HepG2 (cell line): ENCODE results near the gene RNF182. TPM values are rescaled to one million over a fixed set of nuclear protein-coding genes. Genes with fewer than 3 reads are reported as not detected.
A peak's percentile ranks its signal among the peaks of the same experiment; 100 is the strongest.

Source experiments
- ATAC-seq: fragments of 200-7000 bp; cut with Tn5 transposase; 3 replicates; pipeline ENCODE4 v1.9.1; 2020; ENCODE audit warnings: mild to moderate bottlenecking, moderate library complexity
- BruUV-seq: library from RNA; stranded (reverse); fragments of 400-500 nt; replicated peaks from 2 replicates; lab custom pipeline; 2021; lab: Mats Ljungman, UMichigan
- CTCF ChIA-PET: fragments of 300-600 bp; formaldehyde crosslinking; extraction: SDS; loops from one replicate; lab custom pipeline; 2021; ENCODE audit warnings: low total read pairs, inconsistent platforms, low intra/inter-chr PET ratio; lab: Yijun Ruan, JAX
- POLR2A ChIA-PET: fragments of 350-600 bp; sonication (Branson Sonifier 250); formaldehyde crosslinking; loops from one replicate; lab custom pipeline; 2020; ENCODE audit warnings: antibody characterized with exemption, inconsistent platforms; lab: Yijun Ruan, JAX
- DNase-seq: peaks from one replicate; pipeline ENCODE4 v3.0.0-alpha.2; 2015; ENCODE audit warnings: low spot score
- FAIRE-seq: peaks from 3 replicates; lab custom pipeline; 2011; peaks lifted over from hg19 to GRCh38; lab: Jason Lieb, UNC
- H2AFZ ChIP-seq: one replicate; pipeline ENCODE4 v1.6.1; 2011; ENCODE audit warnings: low read length, inconsistent platforms
- H3K27ac ChIP-seq: fragments of 300-600 bp; 3 replicates; pipeline ENCODE4 v1.8.0; 2011; ENCODE audit warnings: mixed run types, mild to moderate bottlenecking, mixed read lengths, low read length, inconsistent platforms; ENCODE audit not compliant: insufficient read depth; ENCODE audit errors: extremely low read length
- H3K27me3 ChIP-seq, 2 experiments: fragments of 200-600 bp in 1 of 2; 2 replicates in 1 of 2; 3 replicates in 1 of 2; pipeline versions ENCODE4 v1.6.0 to v1.8.0; 2011; ENCODE audit warnings: low read length in 2 of 2, mild to moderate bottlenecking in 2 of 2, moderate library complexity in 2 of 2, inconsistent platforms in 1 of 2; ENCODE audit not compliant: insufficient read depth in 2 of 2, control insufficient read depth in 1 of 2
- H3K36me3 ChIP-seq, 2 experiments: fragments of 200-600 bp in 1 of 2; replicated peaks in 1 of 2; 2 replicates in 1 of 2; 3 replicates in 1 of 2; pipeline versions ENCODE4 v1.5.1 to v1.8.0; 2011; ENCODE audit warnings: low read length in 2 of 2, inconsistent platforms in 1 of 2; ENCODE audit not compliant: insufficient read depth in 2 of 2, control insufficient read depth in 1 of 2
- H3K4me1 ChIP-seq: 2 replicates; pipeline ENCODE4 v1.5.1; 2012; ENCODE audit warnings: low read length, inconsistent platforms; ENCODE audit not compliant: insufficient read depth
- H3K4me2 ChIP-seq: 2 replicates; pipeline ENCODE4 v1.6.0; 2011; ENCODE audit warnings: low read depth, low read length, inconsistent platforms
- H3K4me3 ChIP-seq, 3 experiments: fragments of 200-600 bp in 1 of 3; sonication (generic), shearing (Covaris generic) in 1 of 3; replicated peaks in 1 of 3; 2 replicates each; pipeline ENCODE4 v1.5.1; 2011 to 2016; ENCODE audit warnings: low read length in 3 of 3, inconsistent platforms in 2 of 3, low read depth in 2 of 3, mild to moderate bottlenecking in 2 of 3, control low read depth in 1 of 3, mixed read lengths in 1 of 3; ENCODE audit not compliant: insufficient read depth in 1 of 3
- H3K79me2 ChIP-seq: one replicate; pipeline ENCODE4 v1.6.1; 2011; ENCODE audit warnings: low read length, inconsistent platforms; ENCODE audit not compliant: insufficient read depth
- H3K9ac ChIP-seq: 2 replicates; pipeline ENCODE4 v1.6.0; 2011; ENCODE audit warnings: mild to moderate bottlenecking, low read depth, low read length, inconsistent platforms; ENCODE audit not compliant: insufficient read depth
- H3K9me3 ChIP-seq: 2 replicates; pipeline ENCODE4 v1.5.1; 2012; ENCODE audit warnings: mild to moderate bottlenecking, low read length
- H4K20me1 ChIP-seq: 2 replicates; pipeline ENCODE4 v1.6.0; 2011; ENCODE audit warnings: inconsistent platforms, mild to moderate bottlenecking, low read length, moderate library complexity; ENCODE audit not compliant: insufficient read depth
- FLYWCH1 ChIP-seq: sonication (generic); formaldehyde crosslinking; IDR thresholded peaks from 2 replicates; pipeline ENCODE4 v1.8.1; 2023; ENCODE audit warnings: mild to moderate bottlenecking, missing genetic modification reagents
- KLF6 ChIP-seq: IDR thresholded peaks from 2 replicates; pipeline ENCODE4 v1.8.0; 2016; ENCODE audit warnings: missing biosample characterization, missing genetic modification reagents
- NR2C2 ChIP-seq: sonication (generic); formaldehyde crosslinking; IDR thresholded peaks from 2 replicates; pipeline ENCODE4 v1.4.0; 2020; ENCODE audit warnings: missing genetic modification reagents, mild to moderate bottlenecking, moderate library complexity, borderline replicate concordance
- SCMH1 ChIP-seq: sonication (generic); formaldehyde crosslinking; IDR thresholded peaks from 2 replicates; pipeline ENCODE4 v1.9.0; 2021; ENCODE audit warnings: missing genetic modification reagents, mild to moderate bottlenecking, borderline replicate concordance
- TBX3 ChIP-seq: fragments of 450-650 bp; IDR thresholded peaks from 2 replicates; pipeline ENCODE4 v1.6.1; 2017; ENCODE audit warnings: antibody characterized with exemption, mild to moderate bottlenecking, inconsistent platforms, borderline replicate concordance
- ZNF598 ChIP-seq: sonication (generic); formaldehyde crosslinking; IDR thresholded peaks from 2 replicates; pipeline ENCODE4 v1.5.1; 2020; ENCODE audit warnings: mild to moderate bottlenecking, missing genetic modification reagents, borderline replicate concordance
- WGBS: methylation state at CpG from one replicate; pipeline ENCODE4 v1.1.6; 2017; ENCODE audit warnings: low lambda C conversion rate; 5-methylcytosine and 5-hydroxymethylcytosine counted together
- in situ Hi-C: cut with HindIII; loops from 2 replicates; pipeline ENCODE4 v1.10.0; 2017; ENCODE audit warnings: low pct_unique_long_range_greater_than_20kb; ENCODE audit not compliant: extremely low pct_ligation_motif_present
- intact Hi-C: fragments of 100-400 bp; cut with micrococcal nuclease; formaldehyde crosslinking; loops from one replicate; pipeline ENCODE4 v1.10.0; 2022; ENCODE audit not compliant: unreplicated experiment
- polyA plus RNA-seq, 8 experiments: library from polyadenylated mRNA; depleted of rRNA in 3 of 8; stranded (reverse) in 7 of 8; unstranded in 1 of 8; fragments of >200 nt; fragmentation: Illumina TruSeq in 4 of 8; extraction: Trizol in 4 of 8; gene quantifications; 2 replicates each; pipeline versions ENCODE4 v1.2.1 to v1.2.3, GENCODE V29; 2011 to 2016; ENCODE audit warnings: low read depth in 4 of 8, missing spikeins in 1 of 8, mixed read lengths in 1 of 8; ENCODE audit not compliant: insufficient read depth in 1 of 8
- total RNA-seq, 5 experiments: library from RNA; depleted of rRNA; stranded (reverse); fragments of >200 nt; fragmentation: Illumina TruSeq; extraction: Trizol; gene quantifications; 2 replicates each; pipeline ENCODE4 v1.2.3, GENCODE V29; 2016; ENCODE audit warnings: low read depth in 1 of 5
- TF ChIP-seq, protein P1 (sequence below): sonication (generic); formaldehyde crosslinking; conservative IDR thresholded peaks from 2 replicates; pipeline ENCODE4 v1.4.0; 2020; ENCODE audit warnings: mild to moderate bottlenecking, missing genetic modification reagents, moderate library complexity
- TF ChIP-seq, protein P2 (sequence below): sonication (generic); formaldehyde crosslinking; conservative IDR thresholded peaks from 2 replicates; pipeline ENCODE4 v1.5.0; 2020; ENCODE audit warnings: missing genetic modification reagents

The RNF182 gene
- total and polyA plus RNA-seq, 2 of the 13 experiments (the other 11 are each of a cell fraction or from before 2014, with no cell fraction given) = not detected

GRCh38 chr6:13915561-13916229 lies 9.1 kb upstream of the RNF182 start:
- BruUV-seq = no TSS peak
- DNase-seq = no peak
- Histone ChIP-seq H3K27me3 (peaks cover 1 to 3% of the 10 kb centered on the region in 2 experiments; a peak in 1 of 5 replicates), H3K36me3 (no peaks in the 10 kb centered on the region), H3K4me2 (no peak overlapping the region), H3K4me1 (no peaks in the 10 kb centered on the region), H3K79me2 (no peaks in the 10 kb centered on the region), H4K20me1 (no peaks in the 10 kb centered on the region), H3K27ac (no peak overlapping the region), H3K9ac (no peak overlapping the region), H3K4me3 (no peak overlapping the region), H3K9me3 (no peaks in the 10 kb centered on the region), H2AFZ (no peak overlapping the region)
- 60% methylated on average over 3 of the region's 3 CpGs for WGBS
- POLR2A ChIA-PET = no interaction called here
- peak; percentile 81 for ATAC-seq
- CTCF ChIA-PET = no interaction called here
- intact Hi-C loops = no loop called here
- no peak for FAIRE-seq
- in situ Hi-C loops = no loop called here
- TF ChIP-seq SCMH1 (CRISPR knock-in tag) = no peak
- no peak for TF ChIP-seq KLF6

GRCh38 chr6:13916230-13916944 lies 8.4 kb upstream of the RNF182 start:
- H3K4me3 ChIP-seq = no peak overlapping the region
- ATAC-seq (no peak), FAIRE-seq (no peak), DNase-seq (no peak)
- H3K4me1 ChIP-seq = no peaks in the 10 kb centered on the region
- no peak overlapping the region for H3K4me2 ChIP-seq
- H3K27ac ChIP-seq = no peak overlapping the region
- intact Hi-C loops (no loop called here), in situ Hi-C loops (no loop called here)
- 65% methylated on average over 5 of the region's 5 CpGs for WGBS
- H4K20me1 ChIP-seq = no peaks in the 10 kb centered on the region
- CTCF ChIA-PET = no interaction called here
- peaks cover 1 to 3% of the 10 kb centered on the region in 2 experiments; a peak in 1 of 5 replicates for H3K27me3 ChIP-seq
- no TSS peak for BruUV-seq
- no peak overlapping the region for H3K9ac ChIP-seq
- H3K79me2 ChIP-seq = no peaks in the 10 kb centered on the region
- H3K36me3 ChIP-seq = no peaks in the 10 kb centered on the region
- POLR2A ChIA-PET = no interaction called here
- TF ChIP-seq ZNF598 (no peak), TBX3 (no peak), NR2C2 (CRISPR knock-in tag) (no peak), FLYWCH1 (CRISPR knock-in tag) (no peak)
- TF ChIP-seq, protein P1, sequence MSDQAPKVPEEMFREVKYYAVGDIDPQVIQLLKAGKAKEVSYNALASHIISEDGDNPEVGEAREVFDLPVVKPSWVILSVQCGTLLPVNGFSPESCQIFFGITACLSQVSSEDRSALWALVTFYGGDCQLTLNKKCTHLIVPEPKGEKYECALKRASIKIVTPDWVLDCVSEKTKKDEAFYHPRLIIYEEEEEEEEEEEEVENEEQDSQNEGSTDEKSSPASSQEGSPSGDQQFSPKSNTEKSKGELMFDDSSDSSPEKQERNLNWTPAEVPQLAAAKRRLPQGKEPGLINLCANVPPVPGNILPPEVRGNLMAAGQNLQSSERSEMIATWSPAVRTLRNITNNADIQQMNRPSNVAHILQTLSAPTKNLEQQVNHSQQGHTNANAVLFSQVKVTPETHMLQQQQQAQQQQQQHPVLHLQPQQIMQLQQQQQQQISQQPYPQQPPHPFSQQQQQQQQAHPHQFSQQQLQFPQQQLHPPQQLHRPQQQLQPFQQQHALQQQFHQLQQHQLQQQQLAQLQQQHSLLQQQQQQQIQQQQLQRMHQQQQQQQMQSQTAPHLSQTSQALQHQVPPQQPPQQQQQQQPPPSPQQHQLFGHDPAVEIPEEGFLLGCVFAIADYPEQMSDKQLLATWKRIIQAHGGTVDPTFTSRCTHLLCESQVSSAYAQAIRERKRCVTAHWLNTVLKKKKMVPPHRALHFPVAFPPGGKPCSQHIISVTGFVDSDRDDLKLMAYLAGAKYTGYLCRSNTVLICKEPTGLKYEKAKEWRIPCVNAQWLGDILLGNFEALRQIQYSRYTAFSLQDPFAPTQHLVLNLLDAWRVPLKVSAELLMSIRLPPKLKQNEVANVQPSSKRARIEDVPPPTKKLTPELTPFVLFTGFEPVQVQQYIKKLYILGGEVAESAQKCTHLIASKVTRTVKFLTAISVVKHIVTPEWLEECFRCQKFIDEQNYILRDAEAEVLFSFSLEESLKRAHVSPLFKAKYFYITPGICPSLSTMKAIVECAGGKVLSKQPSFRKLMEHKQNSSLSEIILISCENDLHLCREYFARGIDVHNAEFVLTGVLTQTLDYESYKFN = no peak
- TF ChIP-seq, protein P2, sequence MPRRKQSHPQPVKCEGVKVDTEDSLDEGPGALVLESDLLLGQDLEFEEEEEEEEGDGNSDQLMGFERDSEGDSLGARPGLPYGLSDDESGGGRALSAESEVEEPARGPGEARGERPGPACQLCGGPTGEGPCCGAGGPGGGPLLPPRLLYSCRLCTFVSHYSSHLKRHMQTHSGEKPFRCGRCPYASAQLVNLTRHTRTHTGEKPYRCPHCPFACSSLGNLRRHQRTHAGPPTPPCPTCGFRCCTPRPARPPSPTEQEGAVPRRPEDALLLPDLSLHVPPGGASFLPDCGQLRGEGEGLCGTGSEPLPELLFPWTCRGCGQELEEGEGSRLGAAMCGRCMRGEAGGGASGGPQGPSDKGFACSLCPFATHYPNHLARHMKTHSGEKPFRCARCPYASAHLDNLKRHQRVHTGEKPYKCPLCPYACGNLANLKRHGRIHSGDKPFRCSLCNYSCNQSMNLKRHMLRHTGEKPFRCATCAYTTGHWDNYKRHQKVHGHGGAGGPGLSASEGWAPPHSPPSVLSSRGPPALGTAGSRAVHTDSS (CRISPR knock-in tag) = no peak
- H3K9me3 ChIP-seq = no peaks in the 10 kb centered on the region
- no peak overlapping the region for H2AFZ ChIP-seq
